GM18507 (cell line): ENCODE results near the gene PLXNA4.

Experiments used
- DNase-seq: peaks from one replicate; pipeline ENCODE4 v3.0.0; 2011; ENCODE audit warnings: low read depth; ENCODE audit not compliant: insufficient read length; ENCODE audit errors: extremely low spot score
- FAIRE-seq: peaks from 2 replicates; lab custom pipeline; 2011; peaks lifted over from hg19 to GRCh38; lab: Jason Lieb, UNC

PLXNA4 gene

GRCh38 chr7:132083537-132084123 is 492.6 kb downstream of the PLXNA4 start:
- no peak for DNase-seq
- no peak for FAIRE-seq

DNA sequence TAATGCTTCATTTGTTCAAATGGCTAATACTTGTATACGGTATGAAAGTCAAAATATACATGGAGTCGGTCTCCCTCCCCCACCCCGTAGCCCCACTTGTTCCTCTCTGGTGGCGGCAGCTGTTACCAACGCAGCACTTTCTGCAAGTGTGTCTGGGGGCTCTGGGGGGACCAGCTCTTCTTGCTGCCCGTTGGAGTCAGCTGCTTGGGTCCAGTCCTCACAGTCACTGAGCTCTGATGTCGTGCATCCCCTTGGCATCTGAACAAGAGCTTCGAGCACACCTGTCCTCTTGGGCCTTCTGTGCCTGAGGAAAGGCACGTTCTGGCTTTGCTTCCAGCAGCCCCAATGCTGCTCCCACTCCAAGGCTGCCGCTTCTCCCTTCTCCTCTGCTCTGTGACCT is 493.1 kb downstream of the PLXNA4 start:
- FAIRE-seq, result no peak
- DNase-seq, result no peak

DNA sequence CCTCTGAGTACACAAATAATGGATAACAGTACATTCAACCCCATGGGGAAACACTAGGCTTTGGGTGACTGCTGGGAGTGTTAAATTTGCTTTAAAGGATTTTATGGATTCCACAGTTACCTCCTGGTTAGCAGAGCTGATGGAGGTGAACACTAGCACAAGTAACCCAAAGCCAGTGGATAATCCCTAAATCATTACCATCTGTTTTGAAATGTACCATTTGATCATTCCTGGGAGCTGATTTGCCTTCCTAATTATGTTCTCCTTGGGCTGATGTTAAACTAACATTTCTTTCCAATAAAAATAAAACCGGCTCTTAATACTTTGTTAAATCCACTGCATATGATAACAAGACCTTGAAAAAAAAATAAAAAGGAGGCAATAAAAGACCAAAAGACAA is 493.9 kb downstream of the PLXNA4 start:
- FAIRE-seq, result no peak

DNA sequence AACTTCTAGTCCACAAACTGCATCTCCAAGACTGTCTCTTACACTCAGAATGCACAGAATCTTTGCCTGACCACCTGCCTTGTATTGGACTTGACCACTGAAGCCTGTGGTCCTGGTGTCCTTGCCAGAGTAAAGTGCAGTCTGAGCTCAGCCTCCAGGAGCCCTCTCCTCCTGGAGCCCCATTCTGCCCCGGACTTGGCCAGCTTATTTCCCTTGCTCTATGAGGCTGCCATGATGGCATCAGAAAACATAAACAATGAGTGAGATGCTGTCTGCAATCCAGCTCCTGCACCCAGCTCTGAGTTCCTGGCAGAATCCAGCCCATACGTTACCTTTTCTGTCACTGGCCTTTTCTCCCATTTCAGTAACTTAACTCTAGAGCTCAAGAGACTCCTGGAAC is 494.6 kb downstream of the PLXNA4 start:
- DNase-seq (no peak), FAIRE-seq (no peak)

More for the DNA sequence above, 493.9 kb downstream of the PLXNA4 start:
- no peak for DNase-seq

GRCh38 chr7:132080967-132081668 is 495.2 kb downstream of the PLXNA4 start:
- FAIRE-seq (no peak), DNase-seq (no peak)

- DNase-seq (no peak), FAIRE-seq (no peak)
Observed at GRCh38 chr7:132080467-132080866, 495.8 kb downstream of the PLXNA4 start.

GRCh38 chr7:132078891-132079735 is 497.2 kb downstream of the PLXNA4 start:
- FAIRE-seq (no peak), DNase-seq (no peak)

DNA sequence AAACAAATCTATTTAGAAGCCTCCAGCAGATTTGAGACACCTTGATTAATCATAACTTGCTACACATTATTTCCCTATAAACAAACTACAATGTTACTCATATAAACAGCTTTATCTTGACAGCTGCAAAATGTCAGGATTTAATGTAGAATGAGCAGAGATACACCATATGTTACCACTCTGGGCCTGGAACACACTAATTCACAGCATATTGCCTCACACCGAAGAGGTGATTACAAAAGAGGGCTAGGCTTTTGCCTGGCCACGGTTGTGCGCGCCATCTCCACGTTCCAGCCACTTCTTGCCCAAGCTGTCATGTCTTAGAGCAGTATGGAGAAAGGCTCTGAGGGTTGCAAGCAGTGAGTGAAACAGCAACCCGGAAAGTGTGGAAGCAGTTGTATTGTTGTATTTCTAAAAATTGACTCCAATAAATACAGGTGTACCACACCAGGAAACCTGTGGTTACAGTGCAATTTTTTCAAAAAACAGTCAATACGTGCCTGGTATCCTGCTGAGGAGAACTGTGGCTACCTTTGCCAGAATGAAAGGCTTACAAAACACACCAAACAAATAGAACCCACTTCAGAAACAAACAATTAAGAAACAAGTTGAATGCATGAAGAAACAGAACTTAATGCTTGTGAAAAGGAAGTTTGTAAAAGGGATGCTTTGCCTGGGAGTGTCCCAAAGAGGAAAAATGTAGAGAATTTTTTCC is 498.1 kb downstream of the PLXNA4 start:
- FAIRE-seq, result no peak
- no peak for DNase-seq

GRCh38 chr7:132076301-132077035 is 499.8 kb downstream of the PLXNA4 start:
- FAIRE-seq (no peak), DNase-seq (no peak)

DNA sequence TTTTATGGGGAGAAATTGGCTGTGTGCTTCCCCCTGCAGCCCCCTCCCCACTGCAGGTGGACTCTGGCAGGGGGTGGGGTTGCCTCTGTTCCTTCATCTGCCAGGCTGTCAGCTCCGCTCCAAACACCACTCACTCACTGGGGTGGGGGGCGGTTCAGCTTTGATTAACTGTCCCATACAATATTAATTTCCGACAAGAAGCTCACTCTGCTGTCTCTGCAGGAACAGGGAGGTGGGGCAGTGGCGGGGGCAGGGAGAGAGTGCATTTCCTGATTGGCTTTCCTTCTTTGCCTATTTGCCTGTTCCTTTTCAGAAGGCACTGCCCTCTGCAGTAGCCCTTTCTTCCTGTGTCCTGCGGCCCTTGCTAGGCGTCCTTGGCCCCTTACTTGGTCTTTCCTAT is 500.8 kb downstream of the PLXNA4 start:
- DNase-seq, result no peak
- no peak for FAIRE-seq

DNA sequence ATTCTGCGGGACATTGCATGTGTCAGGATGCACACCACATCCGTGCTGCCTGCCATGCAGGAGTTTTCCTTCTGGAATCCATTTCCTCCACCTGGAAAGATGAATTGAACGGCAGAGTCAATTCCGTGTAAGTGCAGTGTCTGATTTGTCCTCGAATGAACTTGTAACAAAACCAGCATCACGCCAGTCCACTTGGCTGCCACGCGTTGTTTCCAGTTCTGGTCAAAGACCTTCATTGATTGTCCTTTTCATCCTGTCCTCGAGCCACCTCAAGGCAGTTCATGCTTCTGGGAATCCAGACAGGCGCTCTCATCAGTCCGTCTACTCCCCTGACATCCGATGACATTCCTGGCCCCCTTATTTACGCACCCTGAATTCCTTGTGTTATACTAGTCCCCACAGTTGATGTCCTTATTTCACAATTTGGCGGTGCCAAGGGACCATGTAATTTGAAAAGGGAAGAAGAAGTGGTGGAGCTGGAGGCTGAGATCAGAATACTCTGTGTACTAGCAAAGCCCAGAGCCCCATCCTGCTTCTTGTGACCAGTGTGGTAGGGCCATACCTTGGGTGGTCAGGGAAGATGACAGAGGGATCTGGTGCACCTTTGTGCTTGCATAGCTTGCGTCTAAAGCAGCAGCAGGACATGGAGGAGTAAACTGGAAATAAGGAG is 502.2 kb downstream of the PLXNA4 start:
- DNase-seq (no peak), FAIRE-seq (no peak)
